ENCODE data around the gene SEC14L6.
"Not testable (repeated sequence)": the region's sequence is repeated elsewhere in the genome, so short reads cannot be mapped to it uniquely, and the experiment has no call there.

Gene SEC14L6

DNA sequence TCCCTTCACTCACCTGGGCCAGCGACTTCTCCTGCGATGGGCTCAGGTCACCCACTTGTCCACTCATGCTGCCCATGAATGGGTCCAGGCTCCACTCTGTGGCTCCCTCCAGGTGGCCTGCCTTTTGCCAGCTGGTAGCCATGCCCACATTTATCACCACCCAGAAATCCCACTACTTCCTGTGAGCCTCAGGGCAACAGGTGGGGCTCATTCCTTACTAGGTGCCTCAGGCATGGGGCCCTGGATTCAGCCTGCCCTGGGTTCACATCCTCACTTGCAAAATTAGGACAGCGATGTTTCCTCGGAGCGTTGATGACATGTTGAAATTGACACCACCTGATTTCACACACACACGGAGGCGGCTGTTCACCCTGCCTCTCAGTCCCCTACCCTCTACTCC lies at the start of gene SEC14L6:
Gene SEC14L6 (minus strand): TSS at position 126 of the 400 bp plus-strand sequence. CDS start 59 bp downstream, at position 67.
- no peak for DNase-seq (ENCODE audit: low read depth)

DNA sequence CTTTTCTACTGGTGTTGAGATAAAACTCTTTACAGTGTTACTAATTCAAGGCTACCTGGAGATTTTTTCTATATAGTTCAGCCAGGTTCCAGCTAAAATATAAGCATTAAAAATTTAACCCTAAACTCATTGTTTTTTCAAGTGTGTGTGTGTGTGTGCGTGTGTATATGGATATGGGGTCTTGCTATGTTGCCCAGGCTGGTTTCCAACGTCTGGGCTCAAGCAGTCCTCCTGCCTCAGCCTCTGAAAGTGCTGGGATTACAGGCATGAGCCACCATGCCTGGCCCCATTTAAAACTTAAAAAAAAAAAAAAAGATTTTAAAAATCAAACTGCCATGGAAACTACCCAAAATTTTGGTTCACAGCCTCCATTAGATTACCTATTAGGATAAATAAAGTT lies 49.7 kb upstream of the SEC14L6 start:
- DNase-seq (ENCODE audit: low read depth): no peak

DNA sequence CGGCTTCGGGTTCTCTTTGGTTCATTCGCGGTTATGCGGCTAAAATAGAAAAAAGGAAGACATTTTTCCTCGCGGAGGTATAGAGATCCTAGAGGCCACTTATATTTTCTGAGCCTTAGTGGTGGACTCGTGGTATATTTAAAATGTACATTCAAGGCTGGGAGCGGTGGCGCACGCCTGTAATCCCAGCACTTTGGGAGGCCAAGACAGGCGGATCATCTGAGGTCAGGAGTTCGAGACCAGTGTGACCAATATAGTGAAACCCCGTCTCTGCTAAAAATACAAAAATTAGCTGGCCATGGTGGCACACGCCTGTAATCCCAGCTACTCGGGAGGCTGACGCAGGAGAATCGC lies 45.8 kb upstream of the SEC14L6 start:
- not testable (repeated sequence) for DNase-seq (ENCODE audit: low read depth)

DNA sequence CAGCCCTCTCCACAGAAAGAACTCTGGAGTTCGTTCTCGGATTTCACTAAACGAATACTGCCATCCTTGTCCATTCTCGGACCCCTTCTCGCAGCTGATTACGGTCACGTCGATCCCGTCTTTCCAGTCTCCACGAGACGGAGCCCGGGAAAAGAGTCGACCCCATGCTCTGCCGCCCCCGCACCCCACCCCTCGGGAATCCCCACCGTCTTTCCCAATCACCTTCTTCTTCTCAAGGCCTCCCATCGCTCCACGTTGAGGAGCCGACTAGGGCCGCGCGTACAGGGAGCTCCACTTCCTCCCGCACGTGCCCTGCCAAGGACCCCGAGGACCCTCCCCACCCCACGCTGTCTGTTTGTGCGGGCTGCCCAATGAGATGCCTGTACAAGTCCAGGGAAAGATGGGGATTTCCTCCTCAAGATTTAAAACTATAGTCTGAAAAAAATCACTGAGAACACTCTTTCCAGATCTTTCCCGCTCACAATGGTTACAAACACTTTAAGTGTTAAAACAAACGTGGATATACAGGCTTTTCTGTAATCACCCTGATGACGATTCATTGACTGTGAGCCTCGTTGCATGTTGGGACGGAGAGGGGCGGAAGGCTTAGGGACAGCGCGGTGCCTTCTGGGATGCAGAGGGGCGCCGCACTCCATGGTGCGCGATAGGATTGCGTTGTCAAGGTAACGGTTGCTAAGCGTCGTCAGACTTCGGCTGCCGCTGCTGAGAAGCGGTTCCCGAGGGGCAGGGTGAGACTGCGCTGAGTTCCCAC lies 45.2 kb upstream of the SEC14L6 start, which contains the start of gene PES1:
Gene PES1 (minus strand): TSS at position 323 of the 772 bp plus-strand sequence. CDS start 77 bp downstream, at position 246.
- peak; percentile 85 for DNase-seq (ENCODE audit: low read depth)

DNA sequence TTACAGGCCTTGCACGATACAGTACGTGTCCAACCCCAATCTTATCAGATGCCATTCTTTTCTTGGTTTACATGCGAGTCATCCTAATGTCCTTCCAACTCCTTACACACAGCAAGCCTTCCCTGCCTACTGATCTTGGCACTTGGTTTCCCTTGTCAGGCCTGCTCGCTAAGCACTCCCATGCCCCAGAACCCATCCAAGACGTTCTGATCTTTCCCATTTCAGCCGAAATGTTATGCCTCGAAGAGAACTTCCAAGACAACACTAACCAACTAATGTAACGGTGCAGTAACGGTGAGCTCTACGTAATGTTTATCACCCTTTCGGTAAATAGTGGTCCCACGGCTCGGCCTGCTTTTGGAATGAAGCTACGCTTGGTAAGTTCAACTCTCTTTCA lies 44.6 kb upstream of the SEC14L6 start:
- DNase-seq (ENCODE audit: low read depth): no peak

DNA sequence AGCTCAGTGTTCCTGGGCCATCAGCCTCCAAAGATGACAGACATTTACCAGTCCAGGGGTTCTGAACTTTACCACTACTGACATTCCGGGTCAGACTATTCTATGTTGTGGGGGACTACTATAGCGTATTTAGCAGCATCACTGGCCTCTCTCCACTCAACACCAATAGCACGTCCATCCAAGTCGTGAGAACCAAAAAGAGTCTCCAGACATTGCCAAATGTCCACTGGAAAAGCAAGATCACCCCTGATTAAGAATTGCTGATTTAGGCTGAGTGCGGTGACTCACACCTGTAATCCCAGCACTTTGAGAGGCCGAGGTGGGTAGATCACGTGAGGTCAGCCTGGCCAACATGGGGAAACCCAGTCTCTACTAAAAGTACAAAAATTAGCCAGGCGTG lies 39.9 kb upstream of the SEC14L6 start:
- DNase-seq (ENCODE audit: low read depth): no peak

DNA sequence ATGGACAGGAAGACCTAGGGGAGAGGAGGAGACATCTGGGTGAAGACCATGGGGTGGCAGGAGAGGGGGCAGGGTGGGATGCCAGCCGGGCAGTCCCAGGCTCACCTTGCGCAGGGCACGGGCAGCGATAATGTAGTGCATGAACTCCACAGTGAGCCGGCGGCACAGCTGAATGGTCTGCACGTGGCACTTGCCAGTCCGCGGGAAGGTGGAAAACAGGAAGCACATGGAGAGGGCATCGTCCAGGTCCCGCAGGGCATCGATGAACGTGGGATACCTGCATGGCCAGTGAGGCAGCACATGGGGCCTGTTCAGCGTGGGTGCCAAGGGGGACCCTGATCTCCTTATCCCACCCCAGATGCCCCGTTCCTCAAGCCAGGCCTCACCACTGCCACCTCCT lies 37.9 kb upstream of the SEC14L6 start:
- DNase-seq (ENCODE audit: low read depth): no peak

DNA sequence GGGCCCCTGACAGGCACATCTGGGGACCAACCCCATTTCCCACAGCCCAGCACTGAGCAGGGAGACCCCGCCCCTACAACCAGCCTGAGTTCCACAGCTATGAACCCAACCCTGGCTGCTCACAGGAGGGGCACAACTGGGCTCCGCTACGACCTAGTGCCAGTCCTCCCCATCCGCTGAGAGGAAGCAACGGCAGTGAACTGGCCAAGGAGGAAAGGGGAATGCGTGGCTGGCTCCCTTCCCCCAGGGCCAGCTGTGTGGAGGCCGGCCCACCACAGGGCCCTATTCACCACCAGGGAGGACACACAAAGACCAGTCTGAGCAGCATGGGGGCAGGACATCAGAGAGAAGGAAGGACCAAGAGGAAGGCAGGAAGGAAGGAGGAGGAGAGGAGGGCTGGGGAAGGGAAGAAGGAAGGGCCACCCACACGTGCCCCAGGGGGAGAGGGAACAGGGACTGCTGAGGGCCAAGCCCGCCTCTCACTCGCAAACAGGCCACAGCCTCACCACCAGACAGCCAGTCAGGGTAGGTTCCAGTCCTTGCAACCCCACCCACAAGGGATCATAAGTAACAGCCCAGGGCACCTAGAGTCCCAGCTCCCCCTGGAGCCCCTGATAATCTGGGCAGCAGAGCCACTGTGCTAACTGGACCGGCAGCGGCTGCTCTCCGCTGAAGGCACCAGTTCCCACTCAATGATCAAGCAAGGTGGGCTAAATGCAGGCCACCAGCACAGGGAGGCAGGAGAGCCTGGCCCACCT lies 36.4 kb upstream of the SEC14L6 start:
- DNase-seq (ENCODE audit: low read depth): no peak

DNA sequence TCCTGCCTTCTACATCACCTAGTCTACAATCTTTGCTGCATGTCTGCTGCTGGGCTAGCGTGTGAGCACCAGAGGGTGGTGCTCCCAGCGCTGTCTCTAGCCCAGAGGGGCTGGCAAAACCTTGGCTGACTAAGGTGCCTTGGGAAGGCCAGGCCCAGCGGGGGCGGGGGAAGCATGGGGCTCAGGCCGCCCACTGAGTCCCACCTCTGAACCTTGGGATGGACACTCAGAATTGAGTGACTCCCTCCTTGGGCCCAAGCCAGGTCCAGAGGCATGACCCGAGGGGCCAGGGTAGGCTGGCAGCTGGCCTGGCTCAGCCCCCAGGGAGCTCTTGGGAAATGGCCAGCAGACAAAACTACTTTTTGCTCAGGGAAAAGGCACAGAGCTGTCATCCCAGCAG lies 35.5 kb upstream of the SEC14L6 start:
- DNase-seq (ENCODE audit: low read depth): no peak

DNA sequence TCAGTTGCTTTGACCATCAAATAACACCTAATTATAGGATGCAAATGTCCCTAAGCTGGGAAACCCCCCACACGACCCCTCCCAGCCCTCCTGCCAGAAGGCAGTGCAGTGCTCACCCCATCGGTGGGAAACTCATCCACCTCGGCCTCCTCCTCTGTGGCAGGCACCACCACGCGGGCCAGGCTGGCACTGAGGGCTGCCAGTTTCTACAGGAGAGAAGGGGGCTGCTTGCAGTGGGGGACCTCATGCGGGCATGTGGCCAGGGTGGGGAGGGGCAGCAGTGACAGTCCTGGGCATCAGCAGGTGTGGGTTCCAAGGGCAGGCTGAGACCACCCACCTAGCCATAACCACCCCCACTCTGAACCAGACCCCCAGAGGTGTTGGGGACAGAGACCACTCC lies 34.4 kb upstream of the SEC14L6 start:
- no peak for DNase-seq (ENCODE audit: low read depth)

DNA sequence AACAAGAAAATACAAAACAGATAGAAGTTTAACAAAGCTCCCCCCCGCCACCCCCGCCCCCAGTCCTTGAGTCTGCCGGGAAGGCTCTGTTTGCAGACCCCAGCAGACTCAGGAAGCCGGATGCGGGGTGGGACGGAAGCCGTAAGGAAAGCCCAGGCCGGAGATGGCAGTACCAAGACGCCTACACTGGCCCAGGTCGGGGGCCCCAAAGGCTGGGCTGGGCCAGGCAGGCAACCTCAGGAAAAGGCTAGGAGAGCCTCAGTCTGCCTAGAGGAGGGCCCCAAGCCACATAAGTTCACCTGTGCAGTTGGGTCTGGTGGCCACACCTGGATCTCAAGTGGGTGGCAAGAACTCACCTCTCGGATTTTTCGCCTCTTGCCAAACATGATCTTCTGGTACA lies 31.9 kb upstream of the SEC14L6 start:
- no peak for DNase-seq (ENCODE audit: low read depth)

DNA sequence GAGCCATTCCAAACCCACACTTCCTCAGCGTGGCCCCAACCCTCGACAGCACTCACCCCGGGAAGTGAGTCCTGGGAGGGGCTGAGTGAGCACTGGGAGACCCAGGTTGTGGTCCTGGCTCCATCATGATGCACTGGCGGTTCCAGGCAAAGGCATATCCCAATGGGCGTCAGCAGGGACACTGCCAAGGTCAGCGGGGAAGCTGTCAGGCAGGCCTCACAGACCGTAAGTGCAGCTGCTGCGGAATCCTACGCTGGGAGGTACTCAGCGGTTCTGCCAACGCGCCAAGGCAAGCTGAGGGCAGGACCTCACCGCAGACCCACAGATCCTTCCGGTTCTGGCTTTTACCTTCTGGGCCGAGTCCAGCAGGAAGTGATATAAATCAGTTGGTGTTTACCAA lies 29.3 kb upstream of the SEC14L6 start:
- no peak for DNase-seq (ENCODE audit: low read depth)

DNA sequence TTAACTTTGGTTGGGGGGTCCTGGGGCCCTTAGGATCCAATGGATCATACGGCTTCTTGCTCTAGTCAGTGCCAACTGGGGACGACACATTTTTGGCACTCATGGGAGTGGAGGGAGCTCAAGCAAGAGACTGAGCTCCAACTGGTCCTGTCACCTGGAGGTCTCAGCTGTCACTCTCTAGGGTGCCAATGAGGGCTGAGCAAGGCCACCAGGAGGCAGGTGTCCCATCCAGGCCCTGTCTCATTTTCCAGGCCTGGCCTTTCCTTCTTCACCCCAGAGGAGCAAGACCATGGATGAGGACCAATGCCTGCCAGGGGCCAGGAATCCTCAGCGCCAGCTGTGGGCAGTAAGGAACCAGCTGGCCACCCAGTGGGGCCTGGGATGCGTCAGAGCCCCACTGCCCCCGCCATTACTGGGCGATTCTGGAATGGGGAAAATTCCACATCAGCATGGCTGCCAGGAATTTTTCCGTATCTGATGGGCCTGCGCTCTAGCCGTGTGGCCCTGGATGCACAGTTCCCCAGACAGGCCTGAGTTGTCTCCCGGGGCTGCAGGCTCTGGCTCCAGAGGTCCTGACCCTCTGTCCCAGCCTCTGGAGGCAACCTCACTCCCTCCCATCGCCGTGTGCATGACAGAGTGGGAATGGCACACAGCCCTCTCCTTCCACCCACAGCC lies 28.6 kb upstream of the SEC14L6 start:
- no peak for DNase-seq (ENCODE audit: low read depth)

DNA sequence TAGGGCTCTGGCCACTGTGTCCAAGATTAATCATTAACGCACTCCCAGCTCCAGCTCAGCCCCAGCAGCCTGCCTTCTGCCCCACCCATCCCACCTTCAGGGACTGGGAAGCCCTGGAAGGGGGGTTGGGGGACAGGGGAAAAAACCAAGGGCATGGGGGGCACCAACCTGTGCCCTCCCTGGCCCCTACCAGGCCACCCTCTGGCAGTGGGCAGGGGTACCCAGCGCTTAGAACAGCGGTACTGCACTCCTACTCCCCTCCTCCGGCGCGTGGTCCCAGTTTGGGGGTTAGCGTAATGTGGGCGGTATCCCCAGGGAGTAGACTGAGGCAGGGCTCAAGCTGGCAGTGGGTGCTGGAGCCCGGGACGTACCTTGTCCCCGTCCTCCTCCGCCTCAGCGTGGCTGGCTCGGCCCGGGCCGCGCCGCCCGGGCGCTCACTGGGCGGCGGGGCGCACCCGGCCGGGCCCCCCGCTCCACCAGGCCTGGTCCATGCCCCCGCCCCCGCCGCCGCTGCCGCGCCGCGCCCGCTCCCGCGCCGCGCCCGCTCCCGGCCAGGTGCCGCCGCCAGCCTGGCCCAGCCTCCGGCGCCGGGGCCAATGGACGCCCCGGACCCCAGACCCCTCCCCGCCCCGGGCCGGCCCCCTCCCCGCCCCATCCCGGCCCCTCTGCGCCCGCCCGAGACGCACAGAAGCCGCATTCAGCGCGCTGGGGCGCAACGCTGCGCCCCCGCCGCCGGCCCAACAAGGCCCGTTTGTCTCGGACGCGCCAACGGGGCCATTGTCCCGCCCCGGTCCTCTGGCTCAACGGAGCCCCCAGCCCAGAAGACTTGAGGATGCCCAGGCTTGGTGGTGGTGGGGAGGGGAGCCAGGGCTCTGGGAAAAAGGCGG lies 27.8 kb upstream of the SEC14L6 start, which contains the start of gene GAL3ST1:
Gene GAL3ST1 (minus strand): TSS at position 571 of the 887 bp plus-strand sequence. CDS start 17,273 bp downstream, outside the sequence.
- DNase-seq (ENCODE audit: low read depth): no peak

DNA sequence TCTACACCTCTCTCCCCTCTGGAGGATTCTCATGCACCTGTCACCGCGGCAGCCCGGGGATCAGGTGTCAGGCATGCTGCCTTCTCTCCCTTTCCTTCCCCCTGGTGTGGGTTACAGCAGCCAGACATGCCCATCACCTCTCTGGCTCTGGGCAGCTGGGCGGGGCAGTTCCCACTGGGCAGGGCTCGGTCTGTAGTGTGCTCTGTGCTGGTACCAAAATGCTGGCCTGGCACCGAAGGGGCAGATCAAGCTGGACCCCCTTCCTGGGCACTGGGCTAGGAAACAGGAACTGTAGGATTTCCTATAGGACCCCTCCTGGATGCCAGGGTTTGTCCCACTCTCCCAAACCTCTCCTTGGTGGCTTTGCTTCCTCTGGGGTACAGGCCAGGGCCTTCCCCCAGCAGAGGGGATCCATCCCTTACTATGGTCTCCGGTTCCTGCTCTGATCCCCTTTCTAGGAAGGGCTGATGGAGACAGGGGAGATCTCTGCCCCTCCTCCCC lies 27.1 kb upstream of the SEC14L6 start:
- DNase-seq (ENCODE audit: low read depth): no peak

DNA sequence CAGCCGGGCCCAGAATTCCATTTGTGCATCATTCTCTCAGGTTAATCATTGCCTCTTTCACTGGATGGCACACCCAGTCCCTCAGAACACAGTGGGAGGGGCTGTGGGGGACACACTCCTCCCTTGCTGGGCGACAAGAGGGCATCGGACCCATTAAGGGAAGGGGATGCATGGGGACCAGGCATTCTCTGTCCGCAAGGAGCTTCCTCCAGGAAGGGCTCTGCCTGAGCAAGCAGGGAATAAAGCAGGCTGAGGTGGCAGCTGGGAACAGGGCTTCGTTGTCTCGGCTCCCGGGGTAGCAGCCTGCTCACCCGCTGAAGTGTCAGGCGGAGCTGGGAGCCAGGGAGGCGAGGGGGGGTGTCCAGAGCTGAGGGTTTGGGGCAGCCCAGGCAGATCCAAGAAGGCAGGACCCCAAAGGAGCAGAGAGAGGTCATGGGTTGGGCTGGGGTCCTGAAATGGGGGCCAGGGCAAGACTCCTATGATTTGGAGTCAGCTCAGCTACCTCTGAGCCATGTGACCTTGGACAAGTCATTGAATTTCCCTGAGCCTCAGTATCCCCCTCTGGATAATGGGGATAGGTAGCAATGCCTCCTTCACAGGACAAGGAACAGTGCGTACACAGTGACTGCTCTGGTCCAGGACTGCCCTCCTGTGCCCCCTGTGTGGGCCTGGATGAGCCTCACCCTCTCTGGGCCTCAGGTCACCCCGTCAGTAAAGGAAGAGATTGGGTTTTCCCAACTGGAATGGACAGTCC lies 26.5 kb upstream of the SEC14L6 start:
- DNase-seq (ENCODE audit: low read depth): no peak

DNA sequence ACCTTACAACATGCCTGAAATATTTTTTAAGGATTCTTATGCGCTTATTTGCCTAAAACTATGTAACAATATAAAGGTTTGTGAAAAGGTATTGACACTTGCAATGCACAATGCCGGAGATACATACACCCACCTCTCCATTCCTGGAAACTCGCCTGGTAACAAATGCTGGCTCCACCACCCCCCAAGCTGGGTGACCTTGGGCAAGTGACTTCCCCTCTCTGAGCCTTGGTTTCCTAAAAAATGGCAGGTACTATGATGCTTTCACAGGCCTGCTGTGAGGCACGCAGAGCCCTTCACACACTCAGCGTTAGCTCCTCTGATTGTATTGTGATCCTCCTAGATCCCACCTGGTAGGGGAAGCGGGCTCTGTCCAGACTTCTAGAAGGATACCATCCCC lies 25.7 kb upstream of the SEC14L6 start:
- no peak for DNase-seq (ENCODE audit: low read depth)

DNA sequence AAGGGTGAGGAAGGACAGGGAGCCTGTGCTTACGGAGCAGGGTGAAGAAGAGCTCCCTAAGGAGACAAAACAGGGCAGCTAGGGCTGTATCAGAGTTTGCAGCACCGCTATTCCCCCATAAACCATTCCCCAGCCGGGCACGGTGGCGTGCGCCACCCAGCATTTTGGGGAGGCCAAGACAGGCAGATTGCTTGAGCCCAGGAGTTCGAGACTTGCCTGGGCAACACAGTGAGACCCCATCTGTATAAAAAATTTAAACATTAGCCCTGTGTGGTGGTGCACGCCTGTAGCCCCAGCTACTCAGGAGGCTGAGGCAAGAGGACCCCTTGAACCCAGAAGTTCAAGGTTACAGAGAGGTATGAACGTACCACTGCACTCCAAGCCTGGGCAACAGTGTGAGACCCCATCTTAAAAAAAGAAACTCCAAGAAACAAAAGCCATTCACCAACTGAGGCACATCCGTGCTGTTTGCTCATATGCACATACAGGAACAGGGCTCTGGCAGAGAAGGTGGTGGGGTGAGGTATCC lies 23.2 kb upstream of the SEC14L6 start:
- no peak for DNase-seq (ENCODE audit: low read depth)

DNA sequence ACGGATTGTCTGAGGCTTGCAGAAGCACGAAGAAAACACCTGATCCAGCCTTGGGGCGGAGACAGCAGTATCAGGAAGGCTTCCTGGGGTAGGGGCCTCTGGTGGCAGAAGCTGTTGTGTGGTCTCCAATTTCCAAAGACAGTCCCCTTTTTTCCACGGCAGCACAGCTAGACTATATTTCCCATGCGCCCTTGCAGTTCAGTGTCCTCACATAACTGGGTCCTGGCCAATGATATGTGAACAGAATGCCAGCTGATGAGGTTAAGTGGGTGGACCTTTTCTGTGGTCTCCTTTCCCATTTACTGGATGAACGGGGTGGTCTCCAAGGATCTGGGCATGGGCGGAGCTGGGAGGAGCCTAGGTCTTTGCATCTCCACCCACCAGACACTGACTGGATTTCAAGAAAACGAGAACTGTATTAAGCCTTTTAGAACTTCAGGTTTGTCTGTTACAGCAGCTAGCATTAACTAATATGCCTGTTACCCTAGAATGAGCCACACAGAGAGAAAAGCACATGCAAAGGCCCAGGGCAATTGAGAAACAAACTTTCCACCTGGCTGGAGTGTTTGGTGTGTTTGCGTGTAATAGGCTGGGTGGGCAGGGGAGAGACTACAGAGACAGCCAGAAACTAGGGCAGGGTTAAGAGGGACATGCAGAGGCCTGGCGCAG lies 21.7 kb upstream of the SEC14L6 start:
- no peak for DNase-seq (ENCODE audit: low read depth)

DNA sequence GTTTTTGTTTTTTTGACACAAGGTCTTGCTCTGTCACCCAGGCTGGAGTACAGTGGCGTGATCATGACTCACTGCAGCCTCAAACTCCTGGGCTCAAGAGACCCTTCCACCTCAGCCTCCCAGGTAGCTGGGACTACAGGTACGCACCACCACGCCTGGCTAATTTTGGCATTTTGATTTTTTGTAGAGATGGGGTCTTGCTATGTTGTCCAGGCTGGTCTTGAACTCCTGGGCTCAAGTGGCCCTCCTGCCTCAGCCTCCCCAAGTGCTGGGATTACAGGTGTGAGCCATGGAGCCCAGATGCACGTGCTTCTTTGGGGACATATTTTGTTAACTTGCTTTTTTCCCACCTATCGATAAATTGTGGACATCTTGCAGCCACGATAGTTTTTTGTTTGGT lies 20.7 kb upstream of the SEC14L6 start:
- not testable (repeated sequence) for DNase-seq (ENCODE audit: low read depth)
